Mesenchymal stem cell (in vitro differentiated cells and primary cell): ENCODE results near the gene DUOX2.

Experiments used
- DNase-seq: peaks from one replicate; pipeline ENCODE4 v3.0.0-alpha.2; 2013
- H2AFZ ChIP-seq: one replicate; pipeline ENCODE4 v1.6.1; 2013; ENCODE audit warnings: low read depth, mild to moderate bottlenecking, control low read depth, inconsistent platforms, low read length, moderate library complexity
- H2AK5ac ChIP-seq: 2 replicates; pipeline ENCODE4 v1.6.1; 2013; ENCODE audit warnings: low read length, moderate library complexity, mild to moderate bottlenecking, inconsistent platforms; ENCODE audit not compliant: severe bottlenecking
- H2BK120ac ChIP-seq: one replicate; pipeline ENCODE4 v1.6.1; 2013; ENCODE audit warnings: low read depth, mild to moderate bottlenecking, inconsistent platforms, low read length, moderate library complexity
- H2BK12ac ChIP-seq, 2 experiments: one replicate each; pipeline ENCODE4 v1.6.1; 2013; ENCODE audit warnings: inconsistent platforms in 2 of 2, low read length in 2 of 2, mild to moderate bottlenecking in 2 of 2, moderate library complexity in 2 of 2, control low read depth in 1 of 2
- H2BK15ac ChIP-seq: one replicate; pipeline ENCODE4 v1.6.1; 2013; ENCODE audit warnings: mild to moderate bottlenecking, low read depth, inconsistent platforms; ENCODE audit not compliant: poor library complexity, severe bottlenecking
- H2BK5ac ChIP-seq: 2 replicates; pipeline ENCODE4 v1.6.1; 2013; ENCODE audit warnings: low read depth, mild to moderate bottlenecking, low read length, control low read depth, inconsistent platforms; ENCODE audit not compliant: poor library complexity, severe bottlenecking
- H3K14ac ChIP-seq, 2 experiments: one replicate each; pipeline ENCODE4 v1.6.1; 2013; ENCODE audit warnings: inconsistent platforms in 2 of 2, low read length in 2 of 2, control low read depth in 1 of 2, mild to moderate bottlenecking in 1 of 2, moderate library complexity in 1 of 2
- H3K18ac ChIP-seq, 2 experiments: one replicate each; pipeline ENCODE4 v1.6.1; 2013; ENCODE audit warnings: inconsistent platforms in 2 of 2, low read length in 2 of 2, control low read depth in 1 of 2, low read depth in 1 of 2, mild to moderate bottlenecking in 1 of 2
- H3K23ac ChIP-seq, 2 experiments: one replicate each; pipeline ENCODE4 v1.6.1; 2013; ENCODE audit warnings: inconsistent platforms in 2 of 2, low read length in 2 of 2, mild to moderate bottlenecking in 2 of 2, moderate library complexity in 2 of 2, control low read depth in 1 of 2
- H3K27ac ChIP-seq: 2 replicates; pipeline ENCODE4 v1.5.1; 2013; ENCODE audit warnings: mild to moderate bottlenecking, moderate library complexity, low read length, control low read depth, inconsistent platforms; ENCODE audit not compliant: poor library complexity, severe bottlenecking
- H3K27me3 ChIP-seq, 2 experiments: 2 replicates each; pipeline versions ENCODE4 v1.6.1 to v1.7.0; 2013; ENCODE audit warnings: low read length in 2 of 2, mild to moderate bottlenecking in 2 of 2, moderate library complexity in 2 of 2, control low read depth in 1 of 2, inconsistent platforms in 1 of 2; ENCODE audit not compliant: control insufficient read depth in 1 of 2, insufficient read depth in 1 of 2
- H3K36me3 ChIP-seq, 2 experiments: 2 replicates each; pipeline versions ENCODE4 v1.6.1 to v1.7.0; 2013; ENCODE audit warnings: low read length in 2 of 2, control low read depth in 1 of 2, inconsistent platforms in 1 of 2, low read depth in 1 of 2, mild to moderate bottlenecking in 1 of 2; ENCODE audit not compliant: insufficient read depth in 2 of 2, control insufficient read depth in 1 of 2
- H3K4ac ChIP-seq, 2 experiments: one replicate each; pipeline ENCODE4 v1.6.1; 2013; ENCODE audit warnings: inconsistent platforms in 2 of 2, low read length in 2 of 2, mild to moderate bottlenecking in 2 of 2, moderate library complexity in 2 of 2, control low read depth in 1 of 2, low read depth in 1 of 2
- H3K4me1 ChIP-seq: 2 replicates; pipeline ENCODE4 v1.6.1; 2013; ENCODE audit warnings: low read depth, low read length, control low read depth; ENCODE audit not compliant: control insufficient read depth, insufficient read depth
- H3K4me2 ChIP-seq: 2 replicates; pipeline ENCODE4 v1.6.1; 2013; ENCODE audit warnings: low read length, mild to moderate bottlenecking, inconsistent platforms; ENCODE audit not compliant: poor library complexity, severe bottlenecking
- H3K4me3 ChIP-seq, 2 experiments: 2 replicates each; pipeline versions ENCODE4 v1.5.1 to v1.7.0; 2013; ENCODE audit warnings: low read length in 2 of 2, mild to moderate bottlenecking in 2 of 2, control low read depth in 1 of 2, low read depth in 1 of 2; ENCODE audit not compliant: insufficient read depth in 1 of 2
- H3K79me1 ChIP-seq: replicated peaks from 2 replicates; pipeline ENCODE4 v1.6.1; 2013; ENCODE audit warnings: mild to moderate bottlenecking, control low read depth, low read length, inconsistent platforms; ENCODE audit not compliant: poor library complexity, severe bottlenecking
- H3K9ac ChIP-seq: 2 replicates; pipeline ENCODE4 v1.7.0; 2013; ENCODE audit warnings: mild to moderate bottlenecking, low read length, moderate library complexity
- H3K9me3 ChIP-seq: 2 replicates; pipeline ENCODE4 v1.7.0; 2013; ENCODE audit warnings: mild to moderate bottlenecking, low read length; ENCODE audit not compliant: control insufficient read depth
- H4K8ac ChIP-seq: one replicate; pipeline ENCODE4 v1.6.1; 2013; ENCODE audit warnings: inconsistent platforms, mild to moderate bottlenecking, low read length, moderate library complexity
- H4K91ac ChIP-seq: one replicate; pipeline ENCODE4 v1.6.1; 2013; ENCODE audit warnings: mild to moderate bottlenecking, low read length, inconsistent platforms
- WGBS: methylation state at CpG from one replicate; pipeline ENCODE4 v1.1.7; 2013; ENCODE audit warnings: mixed read lengths; 5-methylcytosine and 5-hydroxymethylcytosine counted together

Gene DUOX2

DNA sequence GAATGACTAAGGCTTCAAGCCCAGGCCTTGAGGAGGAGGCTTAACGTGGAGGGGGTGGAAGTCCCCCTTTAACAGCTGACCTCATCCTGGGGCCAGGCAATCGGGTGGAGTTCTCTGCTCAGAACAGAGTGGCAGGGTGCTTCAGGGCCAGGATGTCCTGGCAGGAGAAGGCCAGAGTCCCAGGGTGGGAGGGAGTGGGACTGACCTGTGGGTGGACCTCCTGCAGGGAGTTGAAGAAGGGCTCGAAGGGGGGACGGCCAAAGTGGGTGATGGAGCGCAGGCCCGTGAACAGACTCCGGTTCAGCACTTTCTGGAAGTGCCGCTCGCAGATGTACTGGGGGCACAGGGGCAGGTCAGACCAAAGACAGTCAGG, 19.6 kb downstream of the DUOX2 start:
- Histone ChIP-seq H3K9me3 (no peaks in the 10 kb centered on the region), H3K4me1 (no peaks in the 10 kb centered on the region), H3K14ac (no peak overlapping the region), H3K18ac (no peak overlapping the region), H3K4me2 (no peak overlapping the region), H3K9ac (no peak overlapping the region), H3K27me3 (peaks cover 45 to 74% of the 10 kb centered on the region in 2 experiments), H2BK12ac (no peak overlapping the region), H3K36me3 (no peaks in the 10 kb centered on the region), H2BK120ac (no peak overlapping the region), H4K8ac (no peak overlapping the region), H2AK5ac (no peak overlapping the region), H3K4me3 (no peak overlapping the region), H2BK5ac (no peak overlapping the region), H3K79me1 (no peaks in the 10 kb centered on the region), H2BK15ac (no peak overlapping the region), H3K4ac (no peak overlapping the region), H4K91ac (no peak overlapping the region), H3K23ac (no peak overlapping the region), H3K27ac (no peak overlapping the region), H2AFZ (no peak overlapping the region)
- DNase-seq: no peak
- WGBS: 80% methylated on average over 9 of the region's 9 CpGs

DNA sequence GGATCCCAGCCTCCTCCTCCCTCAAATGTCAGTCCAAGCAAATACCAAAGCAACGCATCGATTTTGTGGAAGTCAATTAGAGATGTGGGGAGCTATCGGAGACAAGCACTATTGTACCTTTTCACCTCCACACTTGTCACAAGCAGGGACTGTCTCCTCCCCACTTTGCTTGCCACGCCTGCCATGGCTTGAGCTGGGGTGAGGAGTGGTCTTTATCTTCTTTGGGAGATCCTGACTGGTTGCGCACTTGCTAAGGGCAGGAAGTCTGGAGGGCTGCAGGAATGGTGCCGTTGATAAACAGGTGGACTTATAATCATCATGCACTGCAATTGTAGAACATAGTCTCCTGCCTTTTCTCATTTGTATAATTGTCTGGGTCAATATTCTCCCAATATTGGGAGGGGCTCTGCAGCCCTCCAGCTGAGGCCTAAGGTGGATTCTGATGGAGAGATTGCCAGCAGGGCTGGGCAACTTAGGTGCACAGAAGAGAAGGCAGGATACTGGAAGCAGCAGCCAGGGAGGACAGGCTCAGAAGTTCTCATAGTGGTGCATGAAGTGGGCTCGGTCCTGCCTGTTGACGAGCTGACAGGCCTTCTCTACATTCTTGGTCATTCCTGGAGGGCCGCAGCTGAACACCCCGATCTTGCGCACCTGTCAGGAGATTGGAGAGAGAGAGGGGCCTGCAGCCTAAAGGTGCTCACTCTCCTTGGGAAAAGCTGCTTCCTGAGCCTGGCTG, 20.2 kb downstream of the DUOX2 start:
- no peak overlapping the region for H3K14ac ChIP-seq
- no peak overlapping the region for H3K27ac ChIP-seq
- peak overlapping the region; percentile 2 for H2BK15ac ChIP-seq
- no peak overlapping the region for H4K91ac ChIP-seq
- H2AFZ ChIP-seq: no peak overlapping the region
- no peak overlapping the region for H3K9ac ChIP-seq
- H3K4ac ChIP-seq: no peak overlapping the region
- no peaks in the 10 kb centered on the region for H3K9me3 ChIP-seq
- no peaks in the 10 kb centered on the region for H3K79me1 ChIP-seq
- peaks cover 43 to 76% of the 10 kb centered on the region in 2 experiments for H3K27me3 ChIP-seq
- no peak overlapping the region for H2BK12ac ChIP-seq
- H2AK5ac ChIP-seq: no peak overlapping the region
- H3K36me3 ChIP-seq: no peaks in the 10 kb centered on the region
- no peak overlapping the region for H3K23ac ChIP-seq
- H3K4me3 ChIP-seq: no peak overlapping the region
- no peak overlapping the region for H4K8ac ChIP-seq
- H3K4me1 ChIP-seq: no peaks in the 10 kb centered on the region
- WGBS: 67% methylated on average over 6 of the region's 11 CpGs
- no peak overlapping the region for H3K18ac ChIP-seq
- no peak for DNase-seq
- H2BK5ac ChIP-seq: no peak overlapping the region
- H2BK120ac ChIP-seq: no peak overlapping the region
- H3K4me2 ChIP-seq: no peak overlapping the region

DNA sequence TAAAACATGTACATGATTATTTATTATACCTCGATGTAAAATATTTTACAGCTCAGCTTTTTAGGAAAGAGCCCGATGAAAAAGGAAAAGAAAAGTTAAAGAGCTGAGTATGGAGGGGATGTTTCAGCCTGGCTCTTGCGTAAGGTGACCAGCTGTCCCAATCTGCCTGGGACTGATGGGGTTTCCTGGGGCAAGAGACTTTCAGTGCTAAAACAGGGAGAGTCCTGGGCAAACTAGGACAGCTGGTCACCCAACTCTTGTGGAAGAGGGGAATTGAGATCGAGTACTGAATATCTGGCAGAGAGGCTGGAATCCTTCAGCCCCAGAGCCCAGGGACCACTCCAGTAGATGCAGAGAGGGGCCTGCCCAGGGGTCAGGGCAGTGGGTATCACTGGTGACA, 21.0 kb downstream of the DUOX2 start:
- no peak overlapping the region for H2BK5ac ChIP-seq
- no peaks in the 10 kb centered on the region for H3K79me1 ChIP-seq
- H3K18ac ChIP-seq: no peak overlapping the region
- H3K4me2 ChIP-seq: no peak overlapping the region
- no peak overlapping the region for H2BK120ac ChIP-seq
- no peak overlapping the region for H4K91ac ChIP-seq
- no peaks in the 10 kb centered on the region for H3K9me3 ChIP-seq
- no peak overlapping the region for H3K9ac ChIP-seq
- 89% methylated on average over 4 of the region's 4 CpGs for WGBS
- H3K4me1 ChIP-seq: no peaks in the 10 kb centered on the region
- DNase-seq: no peak
- no peak overlapping the region for H2AK5ac ChIP-seq
- H3K14ac ChIP-seq: no peak overlapping the region
- no peak overlapping the region for H3K4ac ChIP-seq
- no peak overlapping the region for H3K27ac ChIP-seq
- no peak overlapping the region for H2BK15ac ChIP-seq
- no peaks in the 10 kb centered on the region for H3K36me3 ChIP-seq
- H2BK12ac ChIP-seq: no peak overlapping the region
- H3K27me3 ChIP-seq: peaks cover 39 to 75% of the 10 kb centered on the region in 2 experiments
- no peak overlapping the region for H4K8ac ChIP-seq
- no peak overlapping the region for H3K4me3 ChIP-seq
- no peak overlapping the region for H3K23ac ChIP-seq
- H2AFZ ChIP-seq: no peak overlapping the region

- no peak overlapping the region for H3K14ac ChIP-seq
- no peak overlapping the region for H2BK5ac ChIP-seq
- peaks cover 41 to 67% of the 10 kb centered on the region in 2 experiments for H3K27me3 ChIP-seq
- no peaks in the 10 kb centered on the region for H3K36me3 ChIP-seq
- no peak overlapping the region for H2BK15ac ChIP-seq
- no peak for DNase-seq
- H3K4ac ChIP-seq: no peak overlapping the region
- no peak overlapping the region for H2BK120ac ChIP-seq
- H3K9ac ChIP-seq: no peak overlapping the region
- no peak overlapping the region for H2BK12ac ChIP-seq
- H4K91ac ChIP-seq: no peak overlapping the region
- no peaks in the 10 kb centered on the region for H3K9me3 ChIP-seq
- WGBS: 92% methylated on average over 2 of the region's 2 CpGs
- no peak overlapping the region for H3K27ac ChIP-seq
- H2AFZ ChIP-seq: no peak overlapping the region
- no peak overlapping the region for H3K4me2 ChIP-seq
- H3K4me1 ChIP-seq: no peaks in the 10 kb centered on the region
- H3K18ac ChIP-seq: no peak overlapping the region
- H3K4me3 ChIP-seq: no peak overlapping the region
- H4K8ac ChIP-seq: no peak overlapping the region
- H3K79me1 ChIP-seq: no peaks in the 10 kb centered on the region
- no peak overlapping the region for H2AK5ac ChIP-seq
- no peak overlapping the region for H3K23ac ChIP-seq
Observed at GRCh38 chr15:45091576-45091975, 22.4 kb downstream of the DUOX2 start.
